ENCODE measurements around the gene DAB2IP.

DAB2IP gene

DNA sequence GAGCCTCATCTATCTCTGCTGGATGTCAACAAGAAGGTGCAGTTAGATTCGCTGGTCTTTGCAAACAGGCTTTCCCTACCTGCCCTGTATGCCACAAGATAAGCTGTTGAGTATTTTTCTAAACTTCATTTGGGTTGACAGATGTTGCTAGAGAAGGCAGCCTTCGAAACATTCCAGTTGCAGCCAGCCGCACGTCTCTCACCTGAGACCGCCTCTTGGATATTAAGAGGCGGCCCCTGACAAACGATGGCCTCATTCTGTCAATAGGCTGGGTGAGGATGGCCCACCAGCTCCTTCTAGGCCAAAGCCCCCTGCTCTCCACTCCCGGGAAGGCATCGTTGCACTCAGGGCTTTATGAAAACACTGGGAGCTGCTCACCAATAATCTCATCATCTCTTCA, 181.6 kb downstream of the DAB2IP start:
- Histone ChIP-seq H2BK5ac (ENCODE audit: low read depth, low read length, poor library complexity, severe bottlenecking) (no peak overlapping the region), H3K9ac (ENCODE audit: low read length) (no peak overlapping the region), H3K14ac (ENCODE audit: low read length in 2 of 2) (no peak overlapping the region), H3K23ac (ENCODE audit: low read length in 2 of 2) (no peak overlapping the region), H3K27me3 (ENCODE audit: control insufficient read depth in 1 of 2, insufficient read depth in 1 of 2, low read length in 2 of 2) (peaks cover 4 to 6% of the 10 kb centered on the region in 2 experiments), H3K18ac (ENCODE audit: low read depth in 1 of 2, low read length in 2 of 2) (no peak overlapping the region), H2BK12ac (ENCODE audit: low read length in 2 of 2) (no peak overlapping the region), H4K8ac (ENCODE audit: low read length) (no peak overlapping the region), H3K27ac (ENCODE audit: low read length, poor library complexity, severe bottlenecking) (no peak overlapping the region), H3K4me2 (ENCODE audit: low read length, poor library complexity, severe bottlenecking) (no peak overlapping the region), H2BK15ac (ENCODE audit: low read depth, poor library complexity, severe bottlenecking) (no peak overlapping the region), H3K36me3 (ENCODE audit: control insufficient read depth in 1 of 2, insufficient read depth in 2 of 2, low read depth in 1 of 2, low read length in 2 of 2) (no peaks in the 10 kb centered on the region), H2AFZ (ENCODE audit: low read depth, low read length) (no peak overlapping the region), H3K4me3 (ENCODE audit: insufficient read depth in 1 of 2, low read depth in 1 of 2, low read length in 2 of 2) (no peak overlapping the region), H3K79me1 (replicated peaks; ENCODE audit: low read length, poor library complexity, severe bottlenecking) (no peaks in the 10 kb centered on the region), H3K9me3 (ENCODE audit: control insufficient read depth, low read length) (no peaks in the 10 kb centered on the region), H3K4ac (ENCODE audit: low read depth in 1 of 2, low read length in 2 of 2) (no peak overlapping the region), H4K91ac (ENCODE audit: low read length) (no peak overlapping the region), H2AK5ac (ENCODE audit: low read length, severe bottlenecking) (no peak overlapping the region), H2BK120ac (ENCODE audit: low read depth, low read length) (no peak overlapping the region), H3K4me1 (ENCODE audit: control insufficient read depth, insufficient read depth, low read depth, low read length) (no peaks in the 10 kb centered on the region)
- DNase-seq, result no peak
- 91% methylated on average over 9 of the region's 9 CpGs for WGBS
